ENCODE data around the gene SART1.

DNA sequence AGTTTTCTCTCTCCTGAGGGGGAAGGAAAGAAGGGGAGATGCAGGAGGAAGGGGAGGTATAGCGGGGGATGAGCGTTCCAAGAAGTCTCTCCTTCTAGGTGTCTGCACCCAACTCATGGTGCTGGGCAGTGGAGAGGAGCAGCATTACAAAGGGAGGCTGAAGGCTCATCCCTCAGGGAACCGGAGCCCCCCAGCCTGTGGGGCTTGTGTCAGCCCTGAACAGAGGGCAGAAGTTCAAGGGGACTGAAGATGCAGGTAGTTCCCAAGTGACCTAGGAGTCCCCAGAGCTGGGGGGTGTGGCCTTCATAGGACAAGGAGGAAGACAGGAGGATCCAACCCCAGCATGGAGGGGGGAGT is 44.5 kb upstream of the SART1 start:
- TF ChIP-seq CHD1 (IDR thresholded peaks at IDR 0.05; ENCODE audit: low read depth, low read length) (no peak), EP300 (IDR thresholded peaks at IDR 0.05; ENCODE audit: borderline replicate concordance in 1 of 2, control insufficient read depth in 1 of 2, low read depth in 2 of 2, low read length in 2 of 2) (no peak)
- TF ChIP-seq, protein P1, sequence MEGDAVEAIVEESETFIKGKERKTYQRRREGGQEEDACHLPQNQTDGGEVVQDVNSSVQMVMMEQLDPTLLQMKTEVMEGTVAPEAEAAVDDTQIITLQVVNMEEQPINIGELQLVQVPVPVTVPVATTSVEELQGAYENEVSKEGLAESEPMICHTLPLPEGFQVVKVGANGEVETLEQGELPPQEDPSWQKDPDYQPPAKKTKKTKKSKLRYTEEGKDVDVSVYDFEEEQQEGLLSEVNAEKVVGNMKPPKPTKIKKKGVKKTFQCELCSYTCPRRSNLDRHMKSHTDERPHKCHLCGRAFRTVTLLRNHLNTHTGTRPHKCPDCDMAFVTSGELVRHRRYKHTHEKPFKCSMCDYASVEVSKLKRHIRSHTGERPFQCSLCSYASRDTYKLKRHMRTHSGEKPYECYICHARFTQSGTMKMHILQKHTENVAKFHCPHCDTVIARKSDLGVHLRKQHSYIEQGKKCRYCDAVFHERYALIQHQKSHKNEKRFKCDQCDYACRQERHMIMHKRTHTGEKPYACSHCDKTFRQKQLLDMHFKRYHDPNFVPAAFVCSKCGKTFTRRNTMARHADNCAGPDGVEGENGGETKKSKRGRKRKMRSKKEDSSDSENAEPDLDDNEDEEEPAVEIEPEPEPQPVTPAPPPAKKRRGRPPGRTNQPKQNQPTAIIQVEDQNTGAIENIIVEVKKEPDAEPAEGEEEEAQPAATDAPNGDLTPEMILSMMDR (IDR thresholded peaks at IDR 0.05 in 2 of 3, conservative IDR thresholded peaks at IDR 0.05 in 1 of 3; ENCODE audit: control insufficient read depth in 2 of 3, extremely low read depth in 1 of 3, insufficient read depth in 1 of 3, low read depth in 3 of 3, low read length in 3 of 3) = no peak

Measured in GM12878 (cell line).